SK-N-SH (cell line): ENCODE measurements around the gene CD3E. TPM values are rescaled to one million over a fixed set of nuclear protein-coding genes. Genes with fewer than 3 reads are reported as not detected.

ENCODE experiments used
- CTCF ChIA-PET: fragments of 300-600, 350-600 bp; formaldehyde crosslinking; extraction: SDS; loops from one replicate; lab custom pipeline; 2021; lab: Yijun Ruan, JAX
- POLR2A ChIA-PET: fragments of 350-600 bp; sonication (Branson Sonifier 250); formaldehyde crosslinking; extraction: SDS; loops from one replicate; lab custom pipeline; 2020; ENCODE audit warnings: antibody characterized with exemption, inconsistent platforms; lab: Yijun Ruan, JAX
- DNase-seq: peaks from one replicate; pipeline ENCODE4 v3.0.0; 2012
- H2AFZ ChIP-seq: fragments of 200-600 bp; sonication (generic); 2 replicates; pipeline ENCODE4 v1.8.1; 2016; ENCODE audit warnings: antibody characterized with exemption, mild to moderate bottlenecking, low read depth
- H3F3A ChIP-seq: fragments of 200-600 bp; sonication (generic); replicated peaks from 2 replicates; pipeline ENCODE3; 2016; ENCODE audit warnings: antibody characterized with exemption, mild to moderate bottlenecking; ENCODE audit not compliant: insufficient read depth
- H3K27ac ChIP-seq, 2 experiments: fragments of 200-500 bp in 1 of 2; fragments of 200-600 bp in 1 of 2; sonication (Bioruptor generic) in 1 of 2; sonication (generic), shearing (Covaris generic) in 1 of 2; 2 replicates each; pipeline versions ENCODE4 v1.5.1 to v1.6.1; 2014 to 2016; ENCODE audit warnings: low read depth in 2 of 2, inconsistent platforms in 1 of 2, low read length in 1 of 2, mild to moderate bottlenecking in 1 of 2, mixed read lengths in 1 of 2
- H3K27me3 ChIP-seq: fragments of 200-600 bp; sonication (generic), shearing (Covaris generic); 2 replicates; pipeline ENCODE4 v1.6.1; 2016; ENCODE audit warnings: mixed run types; ENCODE audit not compliant: insufficient read depth
- H3K36me3 ChIP-seq, 2 experiments: fragments of 200-500 bp in 1 of 2; fragments of 200-600 bp in 1 of 2; sonication (Bioruptor generic) in 1 of 2; sonication (generic) in 1 of 2; replicated peaks in 1 of 2; 2 replicates each; pipeline versions ENCODE3 to v1.5.1; 2014 to 2016; ENCODE audit warnings: low read length in 1 of 2, mild to moderate bottlenecking in 1 of 2; ENCODE audit not compliant: insufficient read depth in 2 of 2, control insufficient read depth in 1 of 2
- H3K4me1 ChIP-seq, 2 experiments: fragments of 200-500 bp in 1 of 2; fragments of 200-600 bp in 1 of 2; sonication (Bioruptor generic) in 1 of 2; sonication (generic), shearing (Covaris generic) in 1 of 2; 2 replicates each; pipeline versions ENCODE4 v1.5.1 to v1.6.1; 2014 to 2016; ENCODE audit warnings: low read depth in 1 of 2, low read length in 1 of 2, mixed run types in 1 of 2; ENCODE audit not compliant: insufficient read depth in 2 of 2, control insufficient read depth in 1 of 2
- H3K4me2 ChIP-seq: fragments of 200-600 bp; sonication (generic), shearing (Covaris generic); 2 replicates; pipeline ENCODE4 v1.6.1; 2017; ENCODE audit warnings: mixed run types
- H3K4me3 ChIP-seq, 2 experiments: fragments of 200-500 bp in 1 of 2; fragments of 200-600 bp in 1 of 2; sonication (Bioruptor generic) in 1 of 2; sonication (generic), shearing (Covaris generic) in 1 of 2; 2 replicates each; pipeline versions ENCODE4 v1.5.1 to v1.8.1; 2014 to 2016; ENCODE audit warnings: low read depth in 2 of 2, inconsistent platforms in 1 of 2, low read length in 1 of 2, mild to moderate bottlenecking in 1 of 2, mixed read lengths in 1 of 2, moderate library complexity in 1 of 2
- H3K79me2 ChIP-seq: fragments of 200-600 bp; sonication (generic); 2 replicates; pipeline ENCODE4 v1.8.1; 2017; ENCODE audit warnings: mild to moderate bottlenecking; ENCODE audit not compliant: insufficient read depth
- H3K9ac ChIP-seq: fragments of 200-600 bp; sonication (generic); 2 replicates; pipeline ENCODE4 v1.6.1; 2017; ENCODE audit warnings: mixed run types
- H3K9me2 ChIP-seq: fragments of 200-600 bp; sonication (generic); 2 replicates; pipeline ENCODE4 v1.6.1; 2017; ENCODE audit warnings: mixed run types
- H3K9me3 ChIP-seq: fragments of 200-600 bp; sonication (generic); 2 replicates; pipeline ENCODE4 v1.6.1; 2017; ENCODE audit warnings: mixed run types, mild to moderate bottlenecking, moderate library complexity
- H4K20me1 ChIP-seq: fragments of 200-600 bp; sonication (generic); 2 replicates; pipeline ENCODE4 v1.6.1; 2017; ENCODE audit warnings: mild to moderate bottlenecking, mixed run types; ENCODE audit not compliant: insufficient read depth
- CHD2 ChIP-seq: fragments of 150-350 bp; IDR thresholded peaks from 2 replicates; pipeline ENCODE4 v1.6.1; 2018; ENCODE audit warnings: low read length; ENCODE audit not compliant: partially characterized antibody
- ELF1 ChIP-seq: IDR thresholded peaks from 2 replicates; pipeline ENCODE4 v1.4.0; 2012
- EP300 ChIP-seq, 2 experiments: IDR thresholded peaks; 2 replicates each; pipeline versions ENCODE4 v1.4.0 to v1.6.1; 2012; ENCODE audit warnings: borderline replicate concordance in 1 of 2, low read depth in 1 of 2, low read length in 1 of 2
- FOSL2 ChIP-seq: IDR thresholded peaks from 2 replicates; pipeline ENCODE4 v1.4.0; 2012; ENCODE audit warnings: low read depth, mild to moderate bottlenecking, moderate library complexity, borderline replicate concordance
- FOXJ3 ChIP-seq: sonication (generic); formaldehyde crosslinking; IDR thresholded peaks from 2 replicates; pipeline ENCODE4 v1.5.1; 2020; ENCODE audit warnings: mild to moderate bottlenecking, missing genetic modification reagents
- FOXM1 ChIP-seq: IDR thresholded peaks from 2 replicates; pipeline ENCODE4 v1.4.0; 2012; ENCODE audit warnings: low read depth, mild to moderate bottlenecking
- GABPA ChIP-seq: IDR thresholded peaks from 2 replicates; pipeline ENCODE4 v1.4.0; 2012; ENCODE audit warnings: low read depth, mild to moderate bottlenecking
- MEF2A ChIP-seq: IDR thresholded peaks from 2 replicates; pipeline ENCODE4 v1.4.0; 2012; ENCODE audit warnings: low read depth, borderline replicate concordance
- RAD21 ChIP-seq: IDR thresholded peaks from 2 replicates; pipeline ENCODE4 v1.6.1; 2012; ENCODE audit warnings: mild to moderate bottlenecking, low read length
- RCOR1 ChIP-seq: fragments of 150-350 bp; IDR thresholded peaks from 2 replicates; pipeline ENCODE4 v1.6.1; 2017; ENCODE audit warnings: antibody characterized with exemption, low read length
- RFX5 ChIP-seq: IDR thresholded peaks from 2 replicates; pipeline ENCODE4 v1.6.1; 2012; ENCODE audit warnings: mild to moderate bottlenecking, improper control_type of control experiment, low read length
- RXRA ChIP-seq: IDR thresholded peaks from 2 replicates; pipeline ENCODE4 v1.4.0; 2012; ENCODE audit warnings: low read depth, mild to moderate bottlenecking, borderline replicate concordance
- SIN3A ChIP-seq: IDR thresholded peaks from 2 replicates; pipeline ENCODE4 v1.6.1; 2012; ENCODE audit warnings: low read depth, mild to moderate bottlenecking, low read length, moderate library complexity, borderline replicate concordance
- TAF1 ChIP-seq: IDR thresholded peaks from 2 replicates; pipeline ENCODE4 v1.6.1; 2012; ENCODE audit warnings: low read depth, mild to moderate bottlenecking, low read length, moderate library complexity, borderline replicate concordance
- YY1 ChIP-seq: IDR thresholded peaks from 2 replicates; pipeline ENCODE4 v1.4.0; 2012; ENCODE audit warnings: low read depth, mild to moderate bottlenecking
- WGBS: methylation state at CpG from one replicate; pipeline ENCODE4 v1.1.6; 2017; ENCODE audit warnings: low lambda C conversion rate; 5-methylcytosine and 5-hydroxymethylcytosine counted together
- polyA plus RNA-seq, 3 experiments: library from polyadenylated mRNA; depleted of rRNA; stranded (reverse); fragments of >200 nt; gene quantifications; 2 replicates each; pipeline ENCODE4 v1.2.3, GENCODE V29; 2012
- TF ChIP-seq, protein P1 (sequence below): fragments of 150-350 bp; IDR thresholded peaks from 2 replicates; pipeline ENCODE4 v1.6.1; 2016; ENCODE audit warnings: mild to moderate bottlenecking, low read depth, low read length
- TF ChIP-seq, protein P2 (sequence below): IDR thresholded peaks from 2 replicates; pipeline ENCODE4 v1.6.1; 2012; ENCODE audit warnings: mild to moderate bottlenecking, low read depth, low read length, moderate library complexity

CD3E gene
- polyA plus RNA-seq, 1 of the 3 experiments (the other 2 are of a cell fraction), result not detected

DNA sequence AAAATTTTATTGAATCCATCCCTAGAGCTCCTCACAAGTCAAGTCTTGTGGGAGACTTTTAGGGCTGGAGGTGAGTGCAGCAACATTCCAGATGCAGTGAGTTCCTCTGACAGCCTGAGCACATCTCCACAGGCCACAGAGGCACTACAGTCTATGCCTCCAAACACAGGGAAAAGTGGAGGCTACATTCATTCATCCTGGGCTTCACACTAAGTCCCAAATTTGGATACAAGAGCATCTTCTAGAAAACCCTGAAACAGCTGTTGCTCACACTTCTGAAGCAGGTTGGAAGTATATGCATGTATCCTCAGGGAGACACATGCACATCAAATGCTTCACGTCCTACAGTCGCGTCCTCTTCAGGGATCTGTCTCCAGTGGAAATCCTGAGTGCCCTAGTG is 36.7 kb downstream of the CD3E start:
- Histone ChIP-seq H3K4me3 (no peak overlapping the region), H4K20me1 (no peaks in the 10 kb centered on the region), H3K9ac (no peak overlapping the region), H3K27ac (no peak overlapping the region), H3K79me2 (no peaks in the 10 kb centered on the region), H3K9me3 (no peaks in the 10 kb centered on the region), H3K4me2 (no peak overlapping the region), H2AFZ (no peak overlapping the region), H3K4me1 (no peaks in the 10 kb centered on the region), H3K36me3 (no peaks in the 10 kb centered on the region), H3F3A (no peaks in the 10 kb centered on the region), H3K27me3 (no peaks in the 10 kb centered on the region; the same call in 1 of the 2 replicates), H3K9me2 (no peaks in the 10 kb centered on the region)
- CTCF ChIA-PET, result interaction anchor here (1.0 to 1.9 kb wide), 2 partner anchors 12 to 143 kb away, joined by 3 to 9 read pairs; no protein-coding TSS in a partner anchor
- POLR2A ChIA-PET, result no interaction called here
- no peak for DNase-seq
- 83% methylated on average over 3 of the region's 3 CpGs for WGBS
- TF ChIP-seq GABPA, result no peak
- TF ChIP-seq TAF1, result no peak
- TF ChIP-seq, protein P1, sequence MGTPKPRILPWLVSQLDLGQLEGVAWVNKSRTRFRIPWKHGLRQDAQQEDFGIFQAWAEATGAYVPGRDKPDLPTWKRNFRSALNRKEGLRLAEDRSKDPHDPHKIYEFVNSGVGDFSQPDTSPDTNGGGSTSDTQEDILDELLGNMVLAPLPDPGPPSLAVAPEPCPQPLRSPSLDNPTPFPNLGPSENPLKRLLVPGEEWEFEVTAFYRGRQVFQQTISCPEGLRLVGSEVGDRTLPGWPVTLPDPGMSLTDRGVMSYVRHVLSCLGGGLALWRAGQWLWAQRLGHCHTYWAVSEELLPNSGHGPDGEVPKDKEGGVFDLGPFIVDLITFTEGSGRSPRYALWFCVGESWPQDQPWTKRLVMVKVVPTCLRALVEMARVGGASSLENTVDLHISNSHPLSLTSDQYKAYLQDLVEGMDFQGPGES, result no peak
- TF ChIP-seq FOXM1, result no peak
- no peak for TF ChIP-seq RCOR1
- TF ChIP-seq FOXJ3 (CRISPR knock-in tag), result no peak
- no peak for TF ChIP-seq FOSL2
- no peak for TF ChIP-seq CHD2
- TF ChIP-seq YY1, result no peak
- TF ChIP-seq EP300 (IDR thresholded peaks at IDR 0.05; ENCODE audit: borderline replicate concordance in 1 of 2, low read depth in 1 of 2, low read length in 1 of 2), result no peak
- TF ChIP-seq ELF1, result no peak
- TF ChIP-seq, protein P2, sequence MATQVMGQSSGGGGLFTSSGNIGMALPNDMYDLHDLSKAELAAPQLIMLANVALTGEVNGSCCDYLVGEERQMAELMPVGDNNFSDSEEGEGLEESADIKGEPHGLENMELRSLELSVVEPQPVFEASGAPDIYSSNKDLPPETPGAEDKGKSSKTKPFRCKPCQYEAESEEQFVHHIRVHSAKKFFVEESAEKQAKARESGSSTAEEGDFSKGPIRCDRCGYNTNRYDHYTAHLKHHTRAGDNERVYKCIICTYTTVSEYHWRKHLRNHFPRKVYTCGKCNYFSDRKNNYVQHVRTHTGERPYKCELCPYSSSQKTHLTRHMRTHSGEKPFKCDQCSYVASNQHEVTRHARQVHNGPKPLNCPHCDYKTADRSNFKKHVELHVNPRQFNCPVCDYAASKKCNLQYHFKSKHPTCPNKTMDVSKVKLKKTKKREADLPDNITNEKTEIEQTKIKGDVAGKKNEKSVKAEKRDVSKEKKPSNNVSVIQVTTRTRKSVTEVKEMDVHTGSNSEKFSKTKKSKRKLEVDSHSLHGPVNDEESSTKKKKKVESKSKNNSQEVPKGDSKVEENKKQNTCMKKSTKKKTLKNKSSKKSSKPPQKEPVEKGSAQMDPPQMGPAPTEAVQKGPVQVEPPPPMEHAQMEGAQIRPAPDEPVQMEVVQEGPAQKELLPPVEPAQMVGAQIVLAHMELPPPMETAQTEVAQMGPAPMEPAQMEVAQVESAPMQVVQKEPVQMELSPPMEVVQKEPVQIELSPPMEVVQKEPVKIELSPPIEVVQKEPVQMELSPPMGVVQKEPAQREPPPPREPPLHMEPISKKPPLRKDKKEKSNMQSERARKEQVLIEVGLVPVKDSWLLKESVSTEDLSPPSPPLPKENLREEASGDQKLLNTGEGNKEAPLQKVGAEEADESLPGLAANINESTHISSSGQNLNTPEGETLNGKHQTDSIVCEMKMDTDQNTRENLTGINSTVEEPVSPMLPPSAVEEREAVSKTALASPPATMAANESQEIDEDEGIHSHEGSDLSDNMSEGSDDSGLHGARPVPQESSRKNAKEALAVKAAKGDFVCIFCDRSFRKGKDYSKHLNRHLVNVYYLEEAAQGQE, result no peak
- TF ChIP-seq RXRA, result no peak
- no peak for TF ChIP-seq RFX5
- TF ChIP-seq MEF2A, result no peak
- no peak for TF ChIP-seq SIN3A
- no peak for TF ChIP-seq RAD21
